ENCODE measurements around the gene CCDC136.

DNA sequence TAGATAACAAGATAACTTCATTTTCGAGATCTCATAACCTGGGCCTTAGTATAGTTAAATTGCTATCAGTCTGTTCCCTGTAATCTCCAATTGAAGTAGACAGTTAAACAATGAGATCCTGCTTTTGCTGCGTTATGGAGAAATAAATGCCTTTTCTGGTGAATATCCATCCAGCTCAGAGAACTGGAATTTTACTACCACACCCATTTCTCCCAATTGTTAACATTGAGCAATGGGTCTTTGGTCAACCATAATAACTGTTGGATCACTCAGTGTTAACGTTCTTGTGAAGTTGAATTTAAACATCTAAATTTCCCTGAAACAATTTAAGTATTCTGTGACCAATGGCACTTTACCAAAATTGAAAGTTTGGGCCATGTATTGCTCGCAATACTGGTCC lies 49.6 kb upstream of the CCDC136 start:
- TF ChIP-seq, protein P1, sequence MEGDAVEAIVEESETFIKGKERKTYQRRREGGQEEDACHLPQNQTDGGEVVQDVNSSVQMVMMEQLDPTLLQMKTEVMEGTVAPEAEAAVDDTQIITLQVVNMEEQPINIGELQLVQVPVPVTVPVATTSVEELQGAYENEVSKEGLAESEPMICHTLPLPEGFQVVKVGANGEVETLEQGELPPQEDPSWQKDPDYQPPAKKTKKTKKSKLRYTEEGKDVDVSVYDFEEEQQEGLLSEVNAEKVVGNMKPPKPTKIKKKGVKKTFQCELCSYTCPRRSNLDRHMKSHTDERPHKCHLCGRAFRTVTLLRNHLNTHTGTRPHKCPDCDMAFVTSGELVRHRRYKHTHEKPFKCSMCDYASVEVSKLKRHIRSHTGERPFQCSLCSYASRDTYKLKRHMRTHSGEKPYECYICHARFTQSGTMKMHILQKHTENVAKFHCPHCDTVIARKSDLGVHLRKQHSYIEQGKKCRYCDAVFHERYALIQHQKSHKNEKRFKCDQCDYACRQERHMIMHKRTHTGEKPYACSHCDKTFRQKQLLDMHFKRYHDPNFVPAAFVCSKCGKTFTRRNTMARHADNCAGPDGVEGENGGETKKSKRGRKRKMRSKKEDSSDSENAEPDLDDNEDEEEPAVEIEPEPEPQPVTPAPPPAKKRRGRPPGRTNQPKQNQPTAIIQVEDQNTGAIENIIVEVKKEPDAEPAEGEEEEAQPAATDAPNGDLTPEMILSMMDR (IDR thresholded peaks at IDR 0.05) = no peak
- no peak for TF ChIP-seq POLR2A (IDR thresholded peaks at IDR 0.05)
